Measurements from ENCODE around the gene OSMR.
"Not testable (repeated sequence)": the region's sequence is repeated elsewhere in the genome, so short reads cannot be mapped to it uniquely, and the experiment has no call there.

The OSMR gene

GRCh38 chr5:38831909-38832308 is 13.9 kb upstream of the OSMR start:
- DNase-seq, result no peak

DNA sequence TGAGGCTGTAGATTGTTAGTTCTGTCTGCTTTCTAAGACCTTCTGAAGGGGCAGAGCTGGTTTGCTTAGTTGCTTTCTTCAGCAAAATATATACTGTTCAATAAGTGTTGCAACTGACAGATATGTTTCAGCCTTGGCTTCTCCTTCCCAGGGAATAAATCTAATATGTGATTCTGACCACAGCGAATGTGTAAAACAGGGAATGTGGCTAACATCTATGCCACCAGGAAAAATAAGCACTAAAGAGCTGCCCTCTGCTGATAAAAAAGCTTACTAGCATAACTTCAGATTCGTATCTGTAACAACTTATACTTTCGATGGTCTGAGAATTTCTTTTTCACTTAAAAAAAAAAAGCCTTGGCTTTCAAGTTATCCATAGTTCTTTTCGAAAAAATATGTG is 13.0 kb upstream of the OSMR start:
- DNase-seq, result no peak

GRCh38 chr5:38835887-38836286 is 9.9 kb upstream of the OSMR start:
- DNase-seq, result no peak

- no peak for DNase-seq
Observed at GRCh38 chr5:38837416-38837815, 8.4 kb upstream of the OSMR start.

- DNase-seq, result no peak
Observed at GRCh38 chr5:38837932-38838331, 7.9 kb upstream of the OSMR start.

DNA sequence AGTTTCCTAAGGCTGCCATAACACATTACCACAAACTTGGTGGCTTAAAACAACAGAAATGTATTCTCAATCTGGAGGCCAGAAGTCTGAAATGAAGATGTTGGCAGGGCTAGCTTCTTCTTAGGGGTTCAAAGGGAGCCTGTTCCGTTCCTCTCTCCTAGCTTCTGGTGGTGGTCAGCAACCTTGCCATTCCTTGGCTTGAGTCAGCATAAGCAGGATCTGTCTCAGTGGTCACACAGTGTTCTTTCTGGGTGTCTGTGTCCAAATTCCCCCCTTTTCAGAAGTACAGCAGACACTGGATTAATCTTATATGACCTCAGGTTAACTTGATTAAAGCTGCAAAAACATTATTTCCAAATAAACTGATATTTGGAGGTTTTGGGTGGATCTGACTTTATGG is 2.1 kb upstream of the OSMR start:
- DNase-seq, result no peak

- no peak for DNase-seq
Observed at GRCh38 chr5:38846379-38847011, 683 bp downstream of the OSMR start.

- DNase-seq, result no peak
Observed at GRCh38 chr5:38847559-38848347, 1.9 kb downstream of the OSMR start.

- DNase-seq, result no peak
Observed at GRCh38 chr5:38848637-38849036, 2.8 kb downstream of the OSMR start.

- DNase-seq, result not testable (repeated sequence)
Observed at GRCh38 chr5:38851640-38852039, 5.8 kb downstream of the OSMR start.

- DNase-seq, result no peak
Observed at GRCh38 chr5:38853753-38854470, 8.1 kb downstream of the OSMR start.

GRCh38 chr5:38854907-38855306 is 9.1 kb downstream of the OSMR start:
- no peak for DNase-seq

- DNase-seq, result no peak
Observed at GRCh38 chr5:38856660-38857059, 10.8 kb downstream of the OSMR start.

DNA sequence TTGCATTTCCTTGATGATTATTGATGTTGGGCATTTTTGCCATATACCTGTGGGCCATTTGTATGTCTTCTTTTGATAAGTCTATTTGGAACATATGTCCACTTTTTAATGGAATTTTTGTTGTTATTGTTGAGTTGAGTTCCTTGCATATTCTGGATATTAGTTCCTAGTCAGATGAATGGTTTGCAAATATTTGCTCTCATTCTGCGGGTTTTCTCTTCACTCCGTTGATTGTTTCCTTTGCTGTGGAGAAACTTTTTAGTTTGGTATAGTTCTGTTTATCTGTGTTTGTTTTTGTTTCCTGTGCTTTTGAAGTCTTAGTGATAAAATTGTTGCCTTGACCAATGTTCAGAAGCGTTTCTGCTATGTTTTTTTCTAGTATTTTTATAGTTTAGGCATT is 13.0 kb downstream of the OSMR start:
- DNase-seq, result no peak

DNA sequence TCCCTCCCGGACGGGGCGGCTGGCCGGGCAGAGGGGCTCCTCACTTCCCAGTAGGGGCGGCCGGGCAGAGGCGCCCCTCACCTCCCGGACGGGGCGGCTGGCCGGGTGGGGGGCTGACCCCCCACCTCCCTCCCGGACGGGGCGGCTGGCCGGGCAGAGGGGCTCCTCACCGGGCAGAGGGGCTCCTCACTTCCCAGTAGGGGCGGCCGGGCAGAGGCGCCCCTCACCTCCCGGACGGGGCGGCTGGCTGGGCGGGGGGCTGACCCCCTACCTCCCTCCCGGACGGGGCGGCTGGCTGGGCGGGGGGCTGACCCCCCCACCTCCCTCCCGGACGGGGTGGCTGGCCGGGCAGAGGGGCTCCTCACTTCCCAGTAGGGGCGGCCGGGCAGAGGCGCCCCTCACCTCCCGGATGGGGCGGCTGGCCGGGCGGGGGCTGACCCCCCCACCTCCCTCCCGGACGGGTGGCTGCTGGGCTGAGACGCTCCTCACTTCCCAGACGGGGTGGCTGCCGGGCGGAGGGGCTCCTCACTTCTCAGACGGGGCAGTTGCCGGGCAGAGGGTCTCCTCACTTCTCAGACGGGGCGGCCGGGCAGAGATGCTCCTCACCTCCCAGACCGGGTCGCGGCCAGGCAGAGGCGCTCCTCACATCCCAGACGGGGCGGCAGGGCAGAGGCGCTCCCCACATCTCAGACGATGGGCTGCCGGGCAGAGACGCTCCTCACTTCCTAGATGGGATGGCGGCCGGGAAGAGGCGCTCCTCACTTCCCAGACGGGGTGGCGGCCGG is 16.4 kb downstream of the OSMR start:
- DNase-seq, result not testable (repeated sequence)

GRCh38 chr5:38866362-38867031 is 20.7 kb downstream of the OSMR start:
- DNase-seq, result no peak

- no peak for DNase-seq
Observed at GRCh38 chr5:38867032-38867398, 21.2 kb downstream of the OSMR start.

GRCh38 chr5:38867416-38867815 is 21.6 kb downstream of the OSMR start:
- DNase-seq, result no peak

GRCh38 chr5:38870595-38870994 is 24.8 kb downstream of the OSMR start:
- no peak for DNase-seq

DNA sequence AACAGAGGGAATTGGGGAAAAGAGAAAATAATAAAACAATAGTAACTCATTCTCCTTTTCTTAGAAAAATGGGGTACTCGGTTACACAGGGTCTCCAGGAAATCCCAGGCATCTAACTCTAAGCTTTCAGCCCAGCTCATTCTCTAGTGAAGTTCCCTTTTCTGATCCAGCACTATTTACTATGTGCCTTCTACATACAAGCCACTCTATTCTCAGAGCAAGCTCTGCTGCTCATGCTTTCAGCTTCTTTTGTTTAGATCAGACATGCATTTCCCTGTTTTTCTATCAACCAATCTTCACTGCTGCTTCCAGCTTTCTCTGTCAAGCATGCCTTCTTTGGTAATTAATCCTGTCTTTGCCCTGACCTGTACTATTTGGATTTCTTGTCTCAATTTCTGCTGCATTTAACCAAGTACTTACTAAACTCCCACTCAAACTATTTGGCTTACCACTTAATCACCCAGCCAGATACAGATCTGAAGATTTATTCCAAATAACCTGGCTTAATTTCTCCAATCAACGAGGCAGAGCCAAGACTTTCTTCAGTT is 25.3 kb downstream of the OSMR start:
- no peak for DNase-seq

- DNase-seq, result no peak
Observed at GRCh38 chr5:38871790-38872551, 26.2 kb downstream of the OSMR start.

DNA sequence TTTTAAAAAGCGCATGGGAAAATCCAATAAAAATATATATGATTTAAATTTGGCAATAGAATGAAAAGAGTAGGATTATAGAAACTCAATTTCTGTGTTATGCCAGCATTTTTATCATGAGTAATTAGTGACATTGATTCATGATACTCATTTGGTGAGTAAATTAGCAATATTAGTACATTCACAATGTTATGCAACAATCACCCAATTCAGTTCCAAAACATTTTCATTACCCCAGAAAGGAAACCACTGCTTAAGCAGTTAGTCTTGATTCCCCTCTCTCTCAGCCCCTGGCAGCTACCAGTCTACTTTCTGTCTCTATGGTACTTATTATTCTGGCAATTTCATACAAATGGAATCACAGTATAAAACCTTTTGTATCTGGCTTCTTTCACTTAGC is 27.0 kb downstream of the OSMR start:
- DNase-seq, result no peak

Measured in GF-D8 (cell line).